ENCODE results near the gene PARVB.

GRCh38 chr22:44005524-44005923 is 18.6 kb upstream of the PARVB start:
- TF ChIP-seq YY1 (IDR thresholded peaks at IDR 0.05; ENCODE audit: insufficient read depth, insufficient read length) (no peak), SUZ12 (IDR thresholded peaks at IDR 0.05; ENCODE audit: extremely low read depth, insufficient read depth, insufficient read length) (no peak), ZNF274 (IDR thresholded peaks at IDR 0.05; ENCODE audit: low read depth, low read length) (no peak)

Measured in NT2/D1 (cell line).